Cardiac fibroblast (primary cell): ENCODE measurements around the gene SDK1.

Experiments used
- DNase-seq, 2 donors: peaks; one replicate each; pipeline versions ENCODE4 v3.0.0 to v3.0.0-alpha.2; 2010; ENCODE audit warnings: low read depth in 2 of 2
- H3K4me3 ChIP-seq, 2 donors: replicated peaks in 1 of 2; 1 replicate in 1 of 2; 2 replicates in 1 of 2; pipeline ENCODE4 v1.5.1; 2011; ENCODE audit warnings: low read depth in 2 of 2, low read length in 2 of 2, mild to moderate bottlenecking in 2 of 2, moderate library complexity in 1 of 2
- CTCF ChIP-seq: IDR thresholded peaks from one replicate; pipeline ENCODE4 v1.5.1; 2011; ENCODE audit warnings: low read depth, mild to moderate bottlenecking, low read length, inconsistent platforms

Gene SDK1

GRCh38 chr7:3349126-3349525 lies 48.1 kb downstream of the SDK1 start:
- no peak for TF ChIP-seq CTCF
- H3K4me3 ChIP-seq: no peak overlapping the region
- DNase-seq: no peak

- TF ChIP-seq CTCF: no peak
These were observed 55.1 kb downstream of the SDK1 start for GRCh38 chr7:3356173-3356572.

GRCh38 chr7:3358991-3359390 lies 57.9 kb downstream of the SDK1 start:
- DNase-seq: no peak
- H3K4me3 ChIP-seq: no peak overlapping the region
- no peak for TF ChIP-seq CTCF

More at GRCh38 chr7:3356173-3356572, 55.1 kb downstream of the SDK1 start:
- no peak overlapping the region for H3K4me3 ChIP-seq
- DNase-seq: no peak

GRCh38 chr7:3367261-3367660 lies 66.2 kb downstream of the SDK1 start:
- H3K4me3 ChIP-seq: no peak overlapping the region
- DNase-seq: no peak
- TF ChIP-seq CTCF: no peak

- DNase-seq: no peak
- no peak for TF ChIP-seq CTCF
These were observed 69.2 kb downstream of the SDK1 start for GRCh38 chr7:3370068-3370830.

GRCh38 chr7:3370921-3371320 lies 69.9 kb downstream of the SDK1 start:
- no peak overlapping the region for H3K4me3 ChIP-seq
- no peak for TF ChIP-seq CTCF
- DNase-seq: no peak

More at GRCh38 chr7:3370068-3370830, 69.2 kb downstream of the SDK1 start:
- H3K4me3 ChIP-seq: no peak overlapping the region

- DNase-seq: no peak
- H3K4me3 ChIP-seq: no peak overlapping the region
- TF ChIP-seq CTCF: no peak
These were observed 70.5 kb downstream of the SDK1 start for GRCh38 chr7:3371601-3372000.
